SIG-M5 treated with dmso at 0.1 percent for 504 hours (cell line): ENCODE measurements around the gene MYLK.
"Not testable (repeated sequence)": the region's sequence is repeated elsewhere in the genome, so short reads cannot be mapped to it uniquely, and the experiment has no call there.

ENCODE experiments used
- DNase-seq: peaks from one replicate; lab custom pipeline; 2025; ENCODE audit not compliant: unreplicated experiment; lab: John Stamatoyannopoulos, UW

MYLK gene

DNA sequence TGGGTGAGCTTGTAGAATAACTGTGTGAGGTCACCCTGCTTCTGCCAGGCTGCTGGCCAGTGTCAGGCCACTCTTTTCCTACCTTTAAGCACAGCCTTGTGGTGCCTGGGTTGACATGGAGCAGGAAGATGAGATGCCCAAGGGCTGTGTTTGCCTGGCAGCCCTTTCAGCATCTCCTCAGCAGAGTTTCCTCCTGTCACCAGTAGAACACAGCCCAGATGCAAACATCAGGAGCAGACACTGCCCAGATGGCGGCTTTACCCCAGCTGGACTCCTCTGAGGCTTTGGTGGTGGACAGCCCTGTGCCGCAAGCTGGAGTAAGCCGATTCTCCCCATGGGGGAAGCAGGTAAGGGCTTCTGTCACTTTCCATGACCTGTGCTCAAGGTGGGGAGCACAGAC lies 180.5 kb downstream of the MYLK start:
- not testable (repeated sequence) for DNase-seq

DNA sequence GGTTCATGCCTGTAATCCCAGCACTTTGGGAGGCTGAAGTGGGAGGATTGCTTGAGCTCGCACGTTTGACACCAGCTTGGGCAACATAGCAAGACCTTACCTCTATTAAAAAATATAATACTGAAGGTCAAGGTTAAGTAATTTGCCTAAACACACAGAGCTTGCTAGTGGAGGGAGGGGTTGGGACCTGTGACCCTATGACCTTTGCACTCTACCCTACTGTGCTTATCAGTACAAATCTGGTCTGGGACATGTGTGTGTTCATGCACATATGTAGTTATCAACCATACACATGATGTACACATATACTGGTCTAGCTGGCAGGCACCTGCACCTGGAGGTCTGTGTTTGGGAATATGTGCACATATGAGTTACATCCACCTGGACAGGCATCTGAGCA lies 181.4 kb downstream of the MYLK start:
- no peak for DNase-seq

DNA sequence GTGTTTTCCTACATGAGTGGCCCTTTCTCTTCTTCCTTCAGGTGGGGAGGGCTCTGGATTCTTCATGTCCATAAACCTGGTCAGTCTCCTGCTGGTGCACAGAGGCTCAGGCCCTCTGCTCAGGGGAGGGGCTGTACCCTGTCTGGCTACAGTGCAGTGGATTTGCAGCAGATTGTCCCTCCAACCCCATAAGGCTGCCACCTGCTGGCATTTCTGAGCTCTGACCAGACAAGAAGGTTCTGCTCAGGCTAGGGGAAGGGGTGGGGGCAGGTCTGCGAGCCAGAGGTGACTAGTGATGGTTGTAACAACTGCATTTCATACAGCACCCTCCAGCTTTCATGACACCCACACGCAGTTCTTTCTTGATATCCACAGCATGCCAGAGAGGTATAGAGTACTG lies 182.1 kb downstream of the MYLK start:
- DNase-seq = peak; percentile 58

DNA sequence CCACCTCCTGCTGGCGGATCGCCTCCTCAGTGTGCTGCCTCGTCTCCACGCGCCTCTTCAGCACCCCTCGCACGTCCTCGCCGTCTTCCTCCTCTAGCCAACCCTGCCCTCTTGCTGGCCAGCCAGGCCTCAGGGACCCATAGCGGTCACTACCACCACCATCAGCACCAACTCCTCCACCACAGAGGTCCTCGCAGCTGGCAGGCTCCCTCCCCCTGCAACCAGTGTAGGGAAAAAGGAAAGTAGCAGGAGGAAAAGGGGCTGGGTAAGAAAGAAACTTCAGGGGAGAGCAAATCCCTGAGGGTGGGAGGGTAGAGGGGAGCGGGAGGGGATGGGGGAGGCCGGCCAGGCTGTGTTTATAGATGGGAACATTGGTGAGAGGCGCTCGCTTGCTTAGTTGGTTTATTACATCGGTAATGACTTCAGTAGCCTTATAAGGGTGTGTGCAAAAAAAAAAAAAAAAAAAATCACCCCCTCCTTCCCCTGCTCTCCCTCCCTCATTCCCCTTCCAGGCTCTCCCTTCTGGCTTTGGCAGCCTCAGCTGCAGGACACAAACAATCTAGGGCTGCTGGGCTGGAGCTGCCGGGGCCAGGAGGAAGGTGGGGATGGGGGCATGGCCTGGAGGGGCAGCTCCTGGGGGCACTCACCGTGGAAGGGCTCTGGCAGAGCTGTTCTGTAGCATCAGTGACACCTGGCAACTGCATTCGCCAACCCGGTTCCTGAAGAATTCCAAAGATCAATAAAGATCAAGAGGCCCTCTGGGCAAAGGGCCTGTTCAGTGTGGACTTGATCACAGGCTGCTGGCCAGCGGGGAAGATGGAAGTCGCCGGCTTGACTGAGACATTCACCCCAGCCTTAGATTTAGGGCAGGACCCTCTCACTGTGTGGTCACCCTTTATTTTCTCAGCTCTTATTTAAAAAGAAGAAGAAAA lies 183.1 kb downstream of the MYLK start:
- no peak for DNase-seq

DNA sequence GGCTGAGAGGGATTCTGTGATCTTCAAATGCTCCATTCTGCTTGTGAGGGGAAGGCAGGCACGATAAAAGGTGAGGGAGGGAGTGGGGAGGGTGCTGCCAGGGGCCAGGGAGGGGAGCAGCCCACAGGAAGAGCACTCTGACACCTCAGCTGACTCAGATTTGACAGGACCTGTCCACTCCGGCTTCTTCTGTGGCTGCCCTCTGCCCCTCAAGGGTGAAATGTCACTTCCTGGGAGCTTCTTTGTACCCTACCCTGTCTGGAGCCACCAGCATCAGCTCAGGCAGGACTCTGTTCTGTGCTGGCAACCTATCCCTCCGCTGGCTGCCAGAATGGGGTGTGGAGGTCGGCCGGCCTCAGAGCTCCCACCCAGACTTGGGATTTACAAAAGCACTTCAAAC lies 185.3 kb downstream of the MYLK start:
- DNase-seq = no peak

DNA sequence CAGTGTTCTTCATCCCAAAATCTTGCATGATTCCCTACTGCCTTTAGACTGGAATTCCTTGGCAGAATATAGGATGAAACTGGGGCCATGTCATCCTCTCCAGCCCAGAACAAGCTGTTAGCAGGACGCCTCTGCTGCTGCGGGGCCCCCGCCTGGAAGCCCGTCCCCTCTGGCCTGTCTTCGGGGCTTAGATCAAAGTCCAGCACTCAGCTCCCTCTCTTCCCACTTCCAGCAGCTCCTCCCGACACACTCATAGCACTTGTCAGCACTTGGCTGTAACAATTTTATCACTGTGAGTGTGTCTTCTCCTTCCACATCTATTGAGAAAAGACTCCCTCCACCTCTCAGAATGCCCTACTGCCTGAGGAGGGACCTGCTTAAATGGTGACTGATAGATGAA lies 187.3 kb downstream of the MYLK start:
- DNase-seq = no peak

GRCh38 chr3:123695731-123696640 lies 188.1 kb downstream of the MYLK start:
- DNase-seq = no peak

DNA sequence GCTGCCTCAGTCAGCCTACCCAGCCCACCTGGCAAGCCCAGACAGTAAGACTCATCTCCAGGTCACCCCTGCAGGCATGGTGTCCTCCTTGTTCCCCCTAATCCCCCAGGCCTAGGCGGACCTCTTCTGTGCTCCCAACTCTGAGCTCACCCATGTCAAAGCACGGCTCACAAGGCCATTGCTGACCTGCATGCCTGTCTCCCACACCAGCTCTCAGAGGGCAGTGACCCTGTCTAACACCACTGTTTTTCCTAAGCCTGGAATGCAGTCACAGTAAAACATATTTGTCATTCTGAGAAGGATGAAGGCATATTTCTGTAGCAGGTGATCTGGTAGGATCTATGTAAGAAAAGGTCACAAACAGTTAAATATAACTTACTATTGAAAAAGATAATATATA lies 189.0 kb downstream of the MYLK start:
- no peak for DNase-seq

DNA sequence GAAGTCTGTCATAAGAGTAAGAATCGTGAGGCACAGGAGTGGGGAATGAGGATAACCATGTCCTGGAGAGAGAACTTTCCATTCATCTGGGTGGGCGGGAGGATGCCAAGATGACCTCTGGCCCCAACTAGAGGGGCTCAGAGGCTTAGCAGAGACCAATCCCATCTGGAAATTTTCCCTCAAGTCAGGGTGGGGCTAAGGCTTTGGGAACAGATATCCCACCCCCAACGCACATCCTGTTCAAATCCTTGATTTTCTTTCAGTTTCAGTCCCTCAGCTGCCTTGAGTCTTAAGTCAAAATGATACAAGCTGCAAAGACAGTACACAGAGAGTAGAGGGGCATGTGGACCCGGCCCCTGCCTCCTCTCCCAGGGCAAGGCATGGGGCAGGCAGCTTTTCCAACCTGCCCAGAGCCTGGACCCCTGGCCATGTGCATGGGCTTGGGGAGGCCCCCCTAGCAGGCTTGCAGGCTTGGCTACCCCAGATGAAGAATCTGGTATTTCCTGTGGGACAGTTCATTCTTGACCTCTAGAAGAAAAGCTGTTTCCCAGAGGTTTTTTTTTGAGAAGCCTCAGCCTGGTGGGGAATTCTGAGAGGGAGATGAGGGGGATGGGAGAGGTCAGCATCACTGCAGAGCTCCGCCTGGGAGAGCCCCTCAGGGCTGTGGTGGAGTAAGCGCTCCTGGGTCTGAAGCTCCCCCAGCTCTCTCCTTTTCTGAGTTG lies 189.6 kb downstream of the MYLK start:
- no peak for DNase-seq

DNA sequence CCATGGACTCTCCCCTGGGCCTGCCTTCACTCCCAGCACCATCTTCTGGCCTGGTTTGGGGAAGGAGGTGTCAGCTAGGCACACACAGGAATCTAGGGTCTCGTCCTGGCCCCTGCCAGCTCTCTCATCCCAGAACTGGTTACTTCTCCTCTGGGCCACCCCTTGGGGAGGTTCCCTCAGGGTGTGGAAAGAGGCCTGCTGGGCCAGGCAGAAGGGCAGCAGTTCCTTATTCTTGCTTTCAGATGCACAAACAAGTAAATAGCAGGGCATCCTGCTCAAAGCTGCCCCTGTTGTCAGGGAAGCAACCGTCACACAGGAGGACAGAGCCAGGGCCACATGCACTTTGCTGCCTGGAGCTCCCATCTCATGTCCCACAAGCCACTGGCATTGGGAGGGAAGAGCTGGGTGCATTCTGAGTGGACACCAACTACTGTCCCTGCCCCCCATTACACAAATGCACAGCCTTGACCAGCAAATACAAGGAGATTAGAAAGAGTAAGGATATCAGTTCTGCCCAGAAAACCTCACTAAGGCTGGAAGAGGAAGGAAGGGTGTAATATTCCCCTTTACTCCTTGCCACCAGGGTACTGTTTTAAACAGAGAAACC lies 190.4 kb downstream of the MYLK start:
- no peak for DNase-seq

DNA sequence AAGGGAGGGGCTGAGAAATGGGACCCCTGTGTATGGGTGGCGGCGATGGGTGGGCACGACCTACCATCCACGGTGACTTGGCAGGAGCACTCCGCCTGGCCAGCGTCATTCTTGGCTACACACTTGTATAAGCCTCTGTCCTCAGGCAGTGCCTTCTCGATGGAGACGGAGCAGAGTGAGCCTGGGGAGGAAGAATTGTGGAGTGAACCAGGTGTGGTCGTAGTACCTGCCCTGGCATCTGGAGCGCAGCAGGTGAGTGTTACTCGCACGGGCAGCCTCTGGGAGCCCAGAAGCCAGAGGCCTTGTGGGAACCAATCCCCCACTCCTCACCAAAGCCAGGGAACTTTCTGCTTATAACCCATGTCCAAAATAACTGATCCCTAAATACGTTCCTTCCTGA lies 191.5 kb downstream of the MYLK start:
- no peak for DNase-seq

GRCh38 chr3:123692041-123692440 lies 192.1 kb downstream of the MYLK start:
- DNase-seq = no peak

DNA sequence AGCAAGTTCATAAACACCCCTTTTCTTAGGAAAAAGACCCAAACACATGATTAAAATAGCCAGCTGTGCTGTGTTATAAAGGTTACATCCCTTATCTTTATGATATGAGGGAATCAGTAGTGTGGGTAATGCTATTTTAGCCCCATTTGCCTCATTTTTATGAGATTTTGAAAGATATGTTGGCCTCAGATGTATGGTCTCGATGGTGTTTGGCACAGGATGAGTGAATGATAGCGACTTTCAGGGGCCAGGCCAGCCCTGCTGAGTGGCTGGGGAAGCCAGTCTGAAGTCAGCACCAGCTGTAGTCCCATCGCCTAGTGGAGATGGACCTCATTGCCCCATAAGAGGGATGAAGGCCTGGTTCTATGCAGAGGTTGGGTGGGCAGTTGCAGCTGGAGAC lies 194.3 kb downstream of the MYLK start:
- no peak for DNase-seq

DNA sequence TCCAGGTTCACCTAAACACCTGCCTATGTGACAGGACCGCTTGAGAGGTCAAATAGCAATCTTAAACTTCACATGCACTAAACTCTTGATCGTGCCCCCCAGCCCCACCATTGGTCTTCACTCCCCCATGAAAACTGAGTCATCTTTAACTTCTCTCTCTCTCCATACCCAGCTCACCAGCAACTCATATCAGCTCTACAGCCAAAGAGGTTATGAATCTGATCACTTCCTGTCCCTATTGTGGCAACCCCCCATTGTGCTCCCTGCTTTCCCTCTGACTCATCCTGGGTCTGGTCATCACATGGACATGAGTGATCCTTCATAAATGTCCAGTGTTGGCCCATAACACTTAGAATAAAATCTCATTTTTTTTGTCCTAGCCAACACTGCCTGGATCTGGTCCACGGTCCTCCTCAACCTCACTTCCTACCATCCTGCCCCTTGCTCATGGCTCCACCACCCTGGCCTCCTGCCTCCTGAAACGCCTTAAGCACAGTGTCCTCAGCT lies 195.8 kb downstream of the MYLK start:
- DNase-seq = no peak

DNA sequence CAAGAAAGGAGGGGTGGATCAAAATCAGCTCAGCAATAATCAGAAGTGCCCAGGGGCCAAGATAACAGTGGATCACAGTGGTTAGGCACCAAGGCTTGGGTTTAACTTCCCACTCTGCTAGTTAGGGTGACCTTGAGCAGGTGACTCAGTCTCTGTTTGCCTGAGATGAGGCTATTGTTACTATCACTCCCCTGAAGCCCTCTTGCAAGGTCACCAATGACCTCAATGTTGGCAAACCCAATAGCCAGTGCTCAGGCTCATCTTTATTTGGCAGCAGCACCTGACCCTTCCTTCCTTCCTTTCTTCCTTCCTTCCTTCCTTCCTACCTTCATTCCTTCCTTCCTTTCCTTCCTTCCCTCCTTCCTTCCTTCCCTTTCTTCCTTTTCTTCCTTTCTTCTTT lies 196.8 kb downstream of the MYLK start:
- no peak for DNase-seq

DNA sequence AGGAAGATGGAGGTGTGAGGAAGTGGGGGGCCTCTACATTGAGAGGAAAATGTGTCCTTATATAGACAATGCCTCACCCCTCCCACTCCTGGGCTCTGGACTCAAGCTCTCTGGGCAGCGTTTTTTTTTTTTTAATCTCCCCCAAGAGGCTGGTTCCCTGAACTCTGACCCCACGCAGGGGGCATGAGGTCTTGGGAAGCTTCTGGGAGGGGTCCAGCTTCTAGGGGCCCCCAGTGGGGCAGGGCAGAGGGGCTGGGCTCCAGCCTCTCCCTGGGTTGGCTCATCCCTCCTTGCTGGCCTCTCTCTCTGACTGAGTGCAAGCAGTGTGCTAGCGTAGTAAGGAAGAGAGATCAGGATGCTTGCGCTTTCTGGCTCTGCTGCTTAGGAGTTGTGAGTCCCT lies 197.9 kb downstream of the MYLK start:
- no peak for DNase-seq

- DNase-seq = no peak
These were observed 198.4 kb downstream of the MYLK start for GRCh38 chr3:123685780-123686179.

- no peak for DNase-seq
These were observed 199.5 kb downstream of the MYLK start for GRCh38 chr3:123684636-123685035.

DNA sequence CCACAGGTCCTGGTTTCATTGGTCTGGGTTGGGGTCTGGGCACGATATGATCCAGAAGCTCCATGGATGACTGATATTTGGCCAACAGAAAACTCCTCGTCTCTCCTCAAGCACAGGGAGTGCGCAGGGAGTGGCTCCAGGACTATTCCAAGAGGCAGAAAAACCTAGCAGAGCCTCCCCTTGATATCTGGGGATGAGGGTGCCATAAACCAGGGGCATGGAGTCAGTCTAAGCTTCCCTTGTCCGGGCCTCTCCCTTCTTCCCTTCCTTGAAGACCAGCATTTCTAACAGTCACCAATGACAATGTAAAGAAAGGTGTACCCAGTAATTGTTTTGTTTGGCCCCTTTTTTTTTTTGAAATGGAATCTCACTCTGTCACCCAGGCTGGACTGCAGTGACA lies 199.9 kb downstream of the MYLK start:
- DNase-seq = no peak

DNA sequence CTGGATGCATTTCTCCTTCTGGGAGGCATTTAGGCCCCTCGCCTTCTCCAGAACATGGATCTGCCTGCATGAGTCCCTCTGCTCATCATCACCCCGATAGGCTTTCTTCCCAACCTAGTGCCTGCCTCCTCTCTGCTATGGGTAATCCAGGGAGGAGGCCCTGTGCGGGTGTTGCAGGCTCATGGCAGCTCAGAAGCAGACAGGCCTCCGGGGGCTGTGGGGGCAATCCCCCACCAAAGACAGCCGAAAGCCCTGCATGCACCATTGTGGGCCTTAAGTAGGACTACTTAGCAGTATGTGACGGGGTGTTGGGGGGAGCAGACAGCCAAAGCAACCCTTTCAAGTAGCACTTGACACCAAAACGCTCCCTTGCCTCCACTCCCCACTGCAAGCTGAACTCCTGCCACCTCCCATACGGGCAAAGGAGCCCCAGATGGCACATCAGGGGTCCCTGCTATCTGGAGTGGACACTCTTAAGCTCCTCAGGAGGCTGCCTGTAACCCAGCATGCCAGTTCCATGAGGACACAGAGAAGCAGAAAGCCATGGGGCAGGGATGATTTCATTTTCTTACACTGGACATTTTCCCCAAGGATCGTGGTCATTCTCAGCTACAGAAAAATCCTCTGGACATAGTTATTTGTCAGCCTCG lies 200.5 kb downstream of the MYLK start:
- no peak for DNase-seq
